DND-41 (cell line): Measurements from ENCODE around the gene PACRG.

Experiments
- ATAC-seq: fragments of 200-7000 bp; cut with Tn5 transposase; 3 replicates; pipeline ENCODE4 v1.9.1; 2021; ENCODE audit warnings: low read depth; ENCODE audit not compliant: insufficient read depth
- DNase-seq: peaks from one replicate; pipeline ENCODE4 v3.0.0-alpha.2; 2020
- H2AFZ ChIP-seq: 2 replicates; pipeline ENCODE4 v1.6.0; 2012; ENCODE audit warnings: low read depth, low read length
- H3K27ac ChIP-seq: 2 replicates; pipeline ENCODE4 v1.5.1; 2012; ENCODE audit warnings: low read length, inconsistent platforms
- H3K27me3 ChIP-seq: fragments of 200-600 bp; sonication (generic); 2 replicates; pipeline ENCODE4 v1.6.0; 2012; ENCODE audit warnings: low read length, mild to moderate bottlenecking, inconsistent platforms; ENCODE audit not compliant: insufficient read depth, poor library complexity
- H3K36me3 ChIP-seq: 2 replicates; pipeline ENCODE4 v1.5.1; 2012; ENCODE audit warnings: low read length, inconsistent platforms; ENCODE audit not compliant: insufficient read depth
- H3K4me1 ChIP-seq: 2 replicates; pipeline ENCODE4 v1.5.1; 2012; ENCODE audit warnings: mild to moderate bottlenecking, low read length; ENCODE audit not compliant: insufficient read depth
- H3K4me2 ChIP-seq: 2 replicates; pipeline ENCODE4 v1.6.0; 2012; ENCODE audit warnings: mild to moderate bottlenecking, moderate library complexity, low read length, inconsistent platforms; ENCODE audit not compliant: insufficient read depth
- H3K4me3 ChIP-seq, 2 experiments: fragments of 200-600 bp in 1 of 2; shearing (Covaris generic) in 1 of 2; 2 replicates each; pipeline ENCODE4 v1.5.1; 2012 to 2016; ENCODE audit warnings: inconsistent platforms in 2 of 2, low read length in 2 of 2, mild to moderate bottlenecking in 2 of 2, low read depth in 1 of 2, moderate library complexity in 1 of 2
- H3K79me2 ChIP-seq: 2 replicates; pipeline ENCODE4 v1.6.0; 2012; ENCODE audit warnings: low read length, inconsistent platforms; ENCODE audit not compliant: insufficient read depth
- H3K9ac ChIP-seq: 2 replicates; pipeline ENCODE4 v1.6.0; 2012; ENCODE audit warnings: low read depth, mild to moderate bottlenecking, inconsistent platforms, low read length, moderate library complexity
- H3K9me3 ChIP-seq: 2 replicates; pipeline ENCODE4 v1.5.1; 2012; ENCODE audit warnings: low read length, moderate library complexity, mild to moderate bottlenecking, inconsistent platforms; ENCODE audit not compliant: insufficient read depth, severe bottlenecking
- H4K20me1 ChIP-seq: 2 replicates; pipeline ENCODE4 v1.6.0; 2012; ENCODE audit warnings: low read length; ENCODE audit not compliant: insufficient read depth
- CTCF ChIP-seq: IDR thresholded peaks from 2 replicates; pipeline ENCODE4 v1.5.1; 2012; ENCODE audit warnings: borderline replicate concordance, low read length, moderate library complexity, mild to moderate bottlenecking; ENCODE audit not compliant: poor library complexity, severe bottlenecking; ENCODE audit errors: extremely low read depth
- EZH2 ChIP-seq: IDR thresholded peaks from 3 replicates; pipeline ENCODE4 v1.6.1; 2012; ENCODE audit warnings: borderline replicate concordance, low read depth, mild to moderate bottlenecking, moderate library complexity, low read length, inconsistent platforms; ENCODE audit not compliant: severe bottlenecking

The PACRG gene

DNA sequence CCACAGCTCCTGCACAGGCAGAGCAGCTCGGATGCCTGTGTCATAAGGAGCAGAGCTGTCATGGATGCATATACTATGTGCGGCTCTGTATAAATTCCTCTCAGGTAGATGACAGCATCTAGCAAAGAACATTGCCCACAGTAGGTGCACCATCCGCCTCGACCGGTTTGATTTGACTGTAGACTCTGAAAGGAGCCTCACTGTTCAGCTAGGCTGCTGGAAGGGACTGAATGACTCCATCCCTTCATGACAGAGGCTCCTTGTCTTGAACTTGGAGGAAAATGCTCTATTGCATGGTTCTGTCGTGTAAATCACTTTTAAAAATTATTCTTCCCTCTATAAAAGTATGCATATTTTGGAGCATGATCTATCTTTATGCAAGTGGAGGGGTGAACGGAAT is 557.9 kb downstream of the PACRG start:
- no peaks in the 10 kb centered on the region for H4K20me1 ChIP-seq
- TF ChIP-seq CTCF: no peak
- no peak for TF ChIP-seq EZH2
- DNase-seq (no peak), ATAC-seq (no peak)
- no peak overlapping the region for H3K4me3 ChIP-seq
- no peaks in the 10 kb centered on the region for H3K36me3 ChIP-seq
- no peak overlapping the region for H2AFZ ChIP-seq
- peaks cover 2% of the 10 kb centered on the region for H3K9me3 ChIP-seq
- no peaks in the 10 kb centered on the region for H3K27me3 ChIP-seq
- H3K79me2 ChIP-seq: no peaks in the 10 kb centered on the region
- H3K27ac ChIP-seq: no peak overlapping the region
- H3K4me2 ChIP-seq: no peak overlapping the region
- no peaks in the 10 kb centered on the region for H3K4me1 ChIP-seq
- no peak overlapping the region for H3K9ac ChIP-seq

GRCh38 chr6:163287626-163288025 is 559.9 kb downstream of the PACRG start:
- H4K20me1 ChIP-seq: no peaks in the 10 kb centered on the region
- H3K4me1 ChIP-seq: no peaks in the 10 kb centered on the region
- no peak overlapping the region for H3K4me2 ChIP-seq
- H2AFZ ChIP-seq: no peak overlapping the region
- no peak for DNase-seq
- no peaks in the 10 kb centered on the region for H3K27me3 ChIP-seq
- no peak for ATAC-seq
- TF ChIP-seq EZH2: no peak
- TF ChIP-seq CTCF: no peak
- no peak overlapping the region for H3K9ac ChIP-seq
- H3K27ac ChIP-seq: no peak overlapping the region
- no peaks in the 10 kb centered on the region for H3K36me3 ChIP-seq
- H3K4me3 ChIP-seq: no peak overlapping the region
- H3K79me2 ChIP-seq: no peaks in the 10 kb centered on the region
- H3K9me3 ChIP-seq: peaks cover 4% of the 10 kb centered on the region

- Histone ChIP-seq H4K20me1 (no peaks in the 10 kb centered on the region), H2AFZ (no peak overlapping the region), H3K79me2 (no peaks in the 10 kb centered on the region), H3K27ac (no peak overlapping the region), H3K4me3 (no peak overlapping the region), H3K9me3 (peaks cover 4% of the 10 kb centered on the region), H3K9ac (no peak overlapping the region), H3K4me2 (no peak overlapping the region), H3K27me3 (no peaks in the 10 kb centered on the region), H3K36me3 (no peaks in the 10 kb centered on the region), H3K4me1 (no peaks in the 10 kb centered on the region)
- ATAC-seq (no peak), DNase-seq (no peak)
- TF ChIP-seq CTCF (no peak), EZH2 (no peak)
These were observed 560.3 kb downstream of the PACRG start for GRCh38 chr6:163288066-163288465.

DNA sequence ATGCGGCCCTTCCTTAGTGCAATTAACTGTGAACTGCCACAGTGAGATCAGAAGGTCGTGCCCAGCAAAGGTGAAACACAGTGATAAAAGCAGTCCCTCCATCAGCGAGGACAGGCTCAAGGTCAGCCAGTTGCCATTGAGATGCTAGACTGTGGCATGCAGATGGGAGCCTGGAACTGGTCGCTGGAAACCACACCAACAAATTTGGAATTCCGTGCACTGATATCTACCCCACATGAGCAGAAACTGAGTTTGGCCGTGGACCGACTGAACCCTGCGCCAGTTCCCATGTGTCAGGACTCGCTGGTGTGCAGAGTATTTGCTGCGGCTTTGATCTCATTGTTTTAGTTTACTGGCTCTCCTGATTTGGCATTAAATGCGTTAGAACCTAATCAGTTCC is 561.1 kb downstream of the PACRG start:
- no peaks in the 10 kb centered on the region for H3K4me1 ChIP-seq
- no peaks in the 10 kb centered on the region for H4K20me1 ChIP-seq
- peaks cover 4% of the 10 kb centered on the region for H3K9me3 ChIP-seq
- no peak overlapping the region for H3K4me2 ChIP-seq
- H3K4me3 ChIP-seq: no peak overlapping the region
- TF ChIP-seq CTCF (no peak), EZH2 (no peak)
- H3K36me3 ChIP-seq: no peaks in the 10 kb centered on the region
- no peak overlapping the region for H3K9ac ChIP-seq
- no peak for ATAC-seq
- no peak overlapping the region for H2AFZ ChIP-seq
- H3K27me3 ChIP-seq: no peaks in the 10 kb centered on the region
- H3K79me2 ChIP-seq: no peaks in the 10 kb centered on the region
- no peak overlapping the region for H3K27ac ChIP-seq
- no peak for DNase-seq
